Naive thymus-derived CD8-positive, alpha-beta T cell (primary cell): ENCODE measurements around the gene TRIM46. TPM values are rescaled to one million over a fixed set of nuclear protein-coding genes. Genes with fewer than 3 reads are reported as not detected.
"Not testable (repeated sequence)": the region's sequence is repeated elsewhere in the genome, so short reads cannot be mapped to it uniquely, and the experiment has no call there.

Experiments
- ATAC-seq, 2 donors: fragments of 150-1000 bp; cut with Tn5 transposase in 1 of 2; sonication (Bioruptor Pico), chemical (Tn5 transposase) in 1 of 2; 1 replicate in 1 of 2; 2 replicates in 1 of 2; pipeline ENCODE4 v1.10.0; 2021; ENCODE audit warnings: mild to moderate bottlenecking in 2 of 2, moderate library complexity in 2 of 2
- POLR2A ChIA-PET: fragments of 350-600 bp; sonication (Branson Sonifier 250); formaldehyde crosslinking; loops from one replicate; lab custom pipeline; 2021; ENCODE audit warnings: antibody characterized with exemption; lab: Charles Lee
- DNase-seq, 10 donors: peaks; one replicate each; pipeline versions ENCODE4 v3.0.0 to v3.0.0-alpha.2; 2020 to 2022
- H3K27ac Mint-ChIP-seq, 10 donors: one replicate each; pipeline ENCODE4 v1.8.0; 2020 to 2022; ENCODE audit warnings: mild to moderate bottlenecking in 10 of 10, mixed read lengths in 10 of 10, moderate library complexity in 4 of 10, inconsistent platforms in 1 of 10
- H3K27me3 Mint-ChIP-seq, 5 donors: one replicate each; pipeline ENCODE4 v1.8.0; 2021 to 2022; ENCODE audit warnings: mixed read lengths in 5 of 5
- H3K36me3 Mint-ChIP-seq, 3 donors: one replicate each; pipeline ENCODE4 v1.8.0; 2020 to 2022; ENCODE audit warnings: mixed read lengths in 3 of 3, mild to moderate bottlenecking in 2 of 3, inconsistent platforms in 1 of 3
- H3K4me1 Mint-ChIP-seq, 4 donors: one replicate each; pipeline ENCODE4 v1.8.0; 2021 to 2022; ENCODE audit warnings: mixed read lengths in 4 of 4
- H3K4me3 Mint-ChIP-seq, 10 donors: one replicate each; pipeline ENCODE4 v1.8.0; 2020 to 2022; ENCODE audit warnings: mild to moderate bottlenecking in 10 of 10, mixed read lengths in 10 of 10, moderate library complexity in 6 of 10, inconsistent platforms in 1 of 10
- H3K9me3 Mint-ChIP-seq, 9 donors: one replicate each; pipeline ENCODE4 v1.8.0; 2020 to 2022; ENCODE audit warnings: mixed read lengths in 9 of 9, mild to moderate bottlenecking in 3 of 9, inconsistent platforms in 1 of 9, moderate library complexity in 1 of 9
- polyA plus RNA-seq, 3 donors: library from polyadenylated mRNA; unstranded; fragments of 300-500 nt; fragmentation: Illumina TruSeq; gene quantifications; one replicate each; pipeline ENCODE4 v1.2.3, GENCODE V29; 2021
- total RNA-seq, 8 experiments: library from RNA in 2 of 8; stranded (reverse) in 2 of 8; gene quantifications; one replicate each; pipeline ENCODE4 v1.2.3 and lab custom pipeline; 2021 to 2026

The TRIM46 gene
- total and polyA plus RNA-seq, 5 experiments from 2014 or later = 0.40 to 4.1 (median 0.92) TPM

- peaks cover 20 to 30% (median 23%) of the 10 kb centered on the region in 4 donors for H3K4me1 Mint-ChIP-seq
- ATAC-seq (no peak), DNase-seq (no peak)
- H3K4me3 Mint-ChIP-seq = no peak overlapping the region
- H3K27ac Mint-ChIP-seq = no peak overlapping the region
- H3K27me3 Mint-ChIP-seq = no peaks in the 10 kb centered on the region
- H3K36me3 Mint-ChIP-seq = no peaks in the 10 kb centered on the region
- POLR2A ChIA-PET = interaction anchor here (2.7 kb wide), 1 partner anchor 11 kb away, joined by 12 read pairs; no protein-coding TSS in a partner anchor
- H3K9me3 Mint-ChIP-seq = no peaks in the 10 kb centered on the region
Observed at GRCh38 chr1:155205035-155205434, 31.4 kb downstream of the TRIM46 start.

DNA sequence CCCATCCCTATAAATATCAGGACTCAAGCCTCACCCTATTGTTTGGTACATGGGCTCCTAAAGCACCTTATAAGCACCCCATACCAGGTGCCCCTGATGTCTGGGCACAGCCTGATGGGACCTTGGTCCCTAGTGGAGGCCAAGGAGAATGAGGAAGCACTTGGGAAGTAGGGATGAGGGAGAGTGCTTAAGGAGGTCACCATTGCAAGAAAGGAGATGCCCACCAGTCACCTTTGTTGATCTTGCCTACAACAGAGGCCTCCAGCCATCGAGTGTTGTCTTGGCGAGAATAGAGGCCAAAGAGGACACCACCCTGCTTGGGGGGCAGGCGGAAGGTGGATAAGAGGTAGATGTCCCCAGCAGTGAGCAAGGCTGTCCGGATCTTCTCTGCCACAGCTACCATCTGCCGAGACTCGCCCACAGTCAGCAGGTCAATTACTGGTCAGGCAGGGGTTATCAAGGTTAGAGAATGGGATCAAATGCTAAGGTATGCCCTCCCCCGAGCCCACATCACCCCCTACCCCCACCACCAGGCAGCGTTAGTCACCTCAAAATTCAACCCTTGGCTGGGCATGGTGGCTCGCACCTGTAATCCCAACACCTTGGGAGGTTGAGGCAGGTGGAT lies 32.4 kb downstream of the TRIM46 start:
- H3K27ac Mint-ChIP-seq = peak overlapping the region in 3 of 10 donors; percentile 52 to 89 (median 80)
- H3K27me3 Mint-ChIP-seq = no peaks in the 10 kb centered on the region
- no peaks in the 10 kb centered on the region for H3K9me3 Mint-ChIP-seq
- DNase-seq = no peak
- ATAC-seq = no peak
- H3K4me1 Mint-ChIP-seq = peaks cover 21 to 33% (median 30%) of the 10 kb centered on the region in 4 donors
- H3K4me3 Mint-ChIP-seq = peak overlapping the region in 1 of 10 donors; percentile 11
- H3K36me3 Mint-ChIP-seq = peaks cover 0 to 4% (median 0%) of the 10 kb centered on the region in 3 donors
- POLR2A ChIA-PET = interaction anchor here (1.2 to 4.3 kb wide), 3 partner anchors 12 to 38 kb away, joined by 9 to 25 read pairs (median 12); no protein-coding TSS in a partner anchor

DNA sequence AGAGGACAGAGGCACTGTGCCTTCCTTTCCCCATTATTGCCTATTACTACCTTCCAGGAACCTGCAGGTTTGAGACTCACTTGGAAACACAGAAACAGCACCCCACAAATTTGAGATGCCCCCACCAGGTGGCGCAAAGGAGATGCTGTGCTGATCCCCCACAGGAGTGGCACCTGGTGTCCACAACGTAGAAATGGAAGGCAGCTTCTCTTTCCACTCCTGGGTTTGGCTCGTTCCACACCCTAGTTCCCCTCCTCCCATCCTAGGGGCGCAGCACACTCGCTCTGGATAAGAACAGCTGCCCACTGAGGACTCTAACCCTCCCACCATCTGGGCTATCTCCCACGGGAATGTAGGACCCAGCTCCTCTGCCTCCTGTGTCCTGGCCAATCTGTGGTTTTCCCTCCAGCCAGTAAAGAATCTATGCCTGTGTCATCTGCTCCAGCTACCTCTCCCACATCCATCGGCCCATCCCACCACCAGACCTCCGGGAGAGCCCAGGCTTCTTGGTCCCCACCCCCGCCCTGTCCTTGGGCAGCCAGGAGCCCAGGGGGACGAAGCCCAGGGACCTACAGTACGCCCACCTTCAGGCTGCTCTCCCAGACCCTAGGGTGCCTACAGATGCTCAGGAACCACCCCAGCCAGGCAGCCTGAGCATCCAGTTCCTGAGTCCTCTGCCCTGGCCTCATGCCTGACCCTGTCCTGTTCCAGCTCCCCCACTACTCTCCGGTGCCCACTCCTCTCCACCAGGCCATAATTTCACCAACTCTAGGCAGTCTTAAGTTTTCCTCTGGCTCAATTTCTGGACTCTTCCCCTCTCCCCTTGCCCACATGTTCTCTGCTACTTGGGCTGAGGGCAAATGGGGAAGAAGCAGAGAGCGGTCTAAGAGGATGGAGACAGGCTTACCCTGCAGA lies 33.5 kb downstream of the TRIM46 start:
- peaks cover 0 to 6% (median 0%) of the 10 kb centered on the region in 3 donors for H3K36me3 Mint-ChIP-seq
- H3K4me1 Mint-ChIP-seq = peaks cover 22 to 33% (median 30%) of the 10 kb centered on the region in 4 donors
- ATAC-seq = peak; percentile 41 to 46
- no peaks in the 10 kb centered on the region for H3K27me3 Mint-ChIP-seq
- peak overlapping the region; percentile 42 to 93 (median 68) for H3K4me3 Mint-ChIP-seq
- peak; percentile 81 to 95 (median 88) for DNase-seq
- no peaks in the 10 kb centered on the region for H3K9me3 Mint-ChIP-seq
- peak overlapping the region; percentile 78 to 99 (median 98) for H3K27ac Mint-ChIP-seq
- POLR2A ChIA-PET = interaction anchor here (0.6 to 4.3 kb wide), 12 partner anchors 11 to 853 kb away, joined by 3 to 65 read pairs (median 6); partner anchors contain the start of genes KRTCAP2 and TRIM46

GRCh38 chr1:155207806-155208540 lies 34.3 kb downstream of the TRIM46 start, which contains the start of gene THBS3:
THBS3 (minus strand) TSS chr1:155207897; CDS start chr1:155207876, 21 bp downstream.
- DNase-seq (peak in 3 of 10 donors; percentile 10 to 15 (median 14)), ATAC-seq (peak in 1 of 2 donors; percentile 4)
- no peaks in the 10 kb centered on the region for H3K27me3 Mint-ChIP-seq

GRCh38 chr1:155208541-155209311 lies 35.1 kb downstream of the TRIM46 start, which contains the start of gene MTX1:
MTX1 (plus strand) TSS chr1:155208695; CDS start chr1:155208805, 110 bp downstream.
- Mint-ChIP-seq H3K27me3 (no peaks in the 10 kb centered on the region), H3K4me1 (peaks cover 22 to 33% (median 30%) of the 10 kb centered on the region in 4 donors), H3K9me3 (no peaks in the 10 kb centered on the region), H3K4me3 (peak within 1 kb of the TSS; percentile 83 to 95 (median 88)), H3K27ac (peak within 1 kb of the TSS; percentile 90 to 99 (median 98)), H3K36me3 (peaks cover 0 to 6% (median 0%) of the 10 kb centered on the region in 3 donors)
- ATAC-seq = peak; percentile 76 to 86
- DNase-seq = peak; percentile 81 to 97 (median 92)
- POLR2A ChIA-PET = interaction anchor here (0.8 to 4.3 kb wide), 12 partner anchors 11 to 117 kb away, joined by 3 to 65 read pairs (median 7); partner anchors contain the start of genes CLK2, KRTCAP2 and TRIM46

More at GRCh38 chr1:155207806-155208540, 34.3 kb downstream of the TRIM46 start, which contains the start of gene THBS3:
- POLR2A ChIA-PET = interaction anchor here (0.6 to 4.3 kb wide), 13 partner anchors 10 to 852 kb away, joined by 3 to 65 read pairs (median 6); partner anchors contain the start of genes CLK2, KRTCAP2 and TRIM46
- H3K36me3 Mint-ChIP-seq = peaks cover 0 to 6% (median 0%) of the 10 kb centered on the region in 3 donors
- no peaks in the 10 kb centered on the region for H3K9me3 Mint-ChIP-seq
- H3K4me1 Mint-ChIP-seq = peaks cover 22 to 33% (median 30%) of the 10 kb centered on the region in 4 donors
- H3K4me3 Mint-ChIP-seq = peak within 1 kb of the TSS; percentile 83 to 95 (median 87)
- H3K27ac Mint-ChIP-seq = peak within 1 kb of the TSS; percentile 82 to 99 (median 98)

- no peak for DNase-seq
- Mint-ChIP-seq H3K27me3 (no peaks in the 10 kb centered on the region), H3K27ac (peak overlapping the region; percentile 86 to 99 (median 98)), H3K4me3 (peak overlapping the region; percentile 83 to 95 (median 88)), H3K36me3 (peaks cover 0 to 6% (median 0%) of the 10 kb centered on the region in 3 donors), H3K4me1 (peaks cover 22 to 33% (median 30%) of the 10 kb centered on the region in 4 donors), H3K9me3 (no peaks in the 10 kb centered on the region)
- ATAC-seq = no peak
- POLR2A ChIA-PET = interaction anchor here (0.8 to 4.3 kb wide), 11 partner anchors 10 to 118 kb away, joined by 3 to 65 read pairs (median 8); partner anchors contain the start of genes CLK2, KRTCAP2 and TRIM46
Observed at GRCh38 chr1:155209312-155209721, 35.7 kb downstream of the TRIM46 start.

DNA sequence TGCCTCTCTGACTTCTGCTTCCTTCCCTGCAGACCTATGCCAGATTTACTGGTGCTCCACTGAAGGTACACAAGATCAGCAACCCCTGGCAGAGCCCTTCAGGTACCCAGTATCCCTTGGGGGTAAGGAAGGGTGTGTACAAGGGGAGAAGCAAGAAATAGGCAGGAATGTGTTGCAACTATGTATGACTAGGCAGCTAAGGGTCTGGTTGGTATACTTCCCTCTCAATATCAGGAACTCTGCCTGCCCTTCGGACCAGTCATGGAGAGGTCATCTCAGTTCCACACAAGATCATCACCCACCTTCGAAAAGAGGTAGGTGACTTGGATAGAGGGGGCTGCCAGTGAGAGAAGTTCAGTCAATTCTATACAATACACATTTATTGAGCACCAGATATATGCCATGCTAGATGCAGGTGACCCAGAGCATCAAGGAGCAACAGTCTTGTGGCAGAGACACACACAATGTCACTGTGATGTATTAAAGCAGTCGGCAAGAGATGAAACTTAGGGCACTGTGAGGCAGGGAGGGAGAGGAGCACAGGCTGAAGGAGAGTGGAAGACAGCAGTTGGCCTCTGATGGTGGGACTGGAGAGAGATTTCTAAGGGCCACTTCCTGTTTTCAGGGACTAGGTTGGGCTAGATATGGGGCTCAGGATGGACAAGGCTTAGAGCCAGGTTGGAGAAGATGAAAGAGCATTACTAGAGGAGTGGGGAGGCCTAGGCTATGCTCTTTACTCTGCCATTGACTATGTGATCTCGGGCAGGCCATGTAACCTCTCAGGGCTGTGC lies 36.9 kb downstream of the TRIM46 start:
- Mint-ChIP-seq H3K9me3 (no peaks in the 10 kb centered on the region), H3K4me3 (peak overlapping the region in 9 of 10 donors; percentile 6 to 93 (median 38)), H3K36me3 (peaks cover 0 to 6% (median 0%) of the 10 kb centered on the region in 3 donors), H3K4me1 (peaks cover 25 to 39% (median 31%) of the 10 kb centered on the region in 4 donors), H3K27me3 (no peaks in the 10 kb centered on the region), H3K27ac (peak overlapping the region in 8 of 10 donors; percentile 14 to 86 (median 56))
- POLR2A ChIA-PET = interaction anchor here (4.0 kb wide), 1 partner anchor 36 kb away, joined by 42 read pairs; the partner anchor contains the start of genes KRTCAP2 and TRIM46
- DNase-seq (no peak), ATAC-seq (no peak)

GRCh38 chr1:155211381-155212050 lies 37.9 kb downstream of the TRIM46 start:
- Mint-ChIP-seq H3K4me1 (peaks cover 25 to 39% (median 31%) of the 10 kb centered on the region in 4 donors), H3K4me3 (peak overlapping the region in 1 of 10 donors; percentile 2), H3K27ac (peak overlapping the region in 1 of 10 donors; percentile 24)
- H3K9me3 Mint-ChIP-seq, H3K36me3 Mint-ChIP-seq, ATAC-seq, POLR2A ChIA-PET, H3K27me3 Mint-ChIP-seq, DNase-seq: not testable (repeated sequence)

GRCh38 chr1:155212051-155212440 lies 38.4 kb downstream of the TRIM46 start:
- Mint-ChIP-seq H3K27ac (peak overlapping the region in 1 of 10 donors; percentile 29), H3K4me1 (peaks cover 21 to 35% (median 26%) of the 10 kb centered on the region in 4 donors)
- H3K9me3 Mint-ChIP-seq, ATAC-seq, H3K27me3 Mint-ChIP-seq, DNase-seq, POLR2A ChIA-PET, H3K4me3 Mint-ChIP-seq, H3K36me3 Mint-ChIP-seq: not testable (repeated sequence)

GRCh38 chr1:155214702-155215101 lies 41.1 kb downstream of the TRIM46 start:
- H3K27me3 Mint-ChIP-seq, DNase-seq, ATAC-seq, H3K9me3 Mint-ChIP-seq, H3K36me3 Mint-ChIP-seq, POLR2A ChIA-PET, H3K4me3 Mint-ChIP-seq: not testable (repeated sequence)
- peaks cover 7 to 31% (median 16%) of the 10 kb centered on the region in 4 donors for H3K4me1 Mint-ChIP-seq
- peak overlapping the region in 4 of 10 donors; percentile 22 to 82 (median 51) for H3K27ac Mint-ChIP-seq
